GM12801 (cell line): ENCODE measurements around the gene PRRG1.

Experiments
- TF ChIP-seq, protein P1 (sequence below): IDR thresholded peaks from one replicate; pipeline ENCODE4 v1.5.1; 2011; ENCODE audit warnings: control low read depth; ENCODE audit not compliant: insufficient read length; ENCODE audit errors: extremely low read depth

The PRRG1 gene

GRCh38 chrX:37332055-37332454 is 17.1 kb upstream of the PRRG1 start:
- TF ChIP-seq, protein P1, sequence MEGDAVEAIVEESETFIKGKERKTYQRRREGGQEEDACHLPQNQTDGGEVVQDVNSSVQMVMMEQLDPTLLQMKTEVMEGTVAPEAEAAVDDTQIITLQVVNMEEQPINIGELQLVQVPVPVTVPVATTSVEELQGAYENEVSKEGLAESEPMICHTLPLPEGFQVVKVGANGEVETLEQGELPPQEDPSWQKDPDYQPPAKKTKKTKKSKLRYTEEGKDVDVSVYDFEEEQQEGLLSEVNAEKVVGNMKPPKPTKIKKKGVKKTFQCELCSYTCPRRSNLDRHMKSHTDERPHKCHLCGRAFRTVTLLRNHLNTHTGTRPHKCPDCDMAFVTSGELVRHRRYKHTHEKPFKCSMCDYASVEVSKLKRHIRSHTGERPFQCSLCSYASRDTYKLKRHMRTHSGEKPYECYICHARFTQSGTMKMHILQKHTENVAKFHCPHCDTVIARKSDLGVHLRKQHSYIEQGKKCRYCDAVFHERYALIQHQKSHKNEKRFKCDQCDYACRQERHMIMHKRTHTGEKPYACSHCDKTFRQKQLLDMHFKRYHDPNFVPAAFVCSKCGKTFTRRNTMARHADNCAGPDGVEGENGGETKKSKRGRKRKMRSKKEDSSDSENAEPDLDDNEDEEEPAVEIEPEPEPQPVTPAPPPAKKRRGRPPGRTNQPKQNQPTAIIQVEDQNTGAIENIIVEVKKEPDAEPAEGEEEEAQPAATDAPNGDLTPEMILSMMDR: no peak

GRCh38 chrX:37332987-37333658 is 16.0 kb upstream of the PRRG1 start:
- TF ChIP-seq, protein P1: no peak

- TF ChIP-seq, protein P1: no peak
These were observed 1.7 kb upstream of the PRRG1 start for GRCh38 chrX:37347420-37347819.

DNA sequence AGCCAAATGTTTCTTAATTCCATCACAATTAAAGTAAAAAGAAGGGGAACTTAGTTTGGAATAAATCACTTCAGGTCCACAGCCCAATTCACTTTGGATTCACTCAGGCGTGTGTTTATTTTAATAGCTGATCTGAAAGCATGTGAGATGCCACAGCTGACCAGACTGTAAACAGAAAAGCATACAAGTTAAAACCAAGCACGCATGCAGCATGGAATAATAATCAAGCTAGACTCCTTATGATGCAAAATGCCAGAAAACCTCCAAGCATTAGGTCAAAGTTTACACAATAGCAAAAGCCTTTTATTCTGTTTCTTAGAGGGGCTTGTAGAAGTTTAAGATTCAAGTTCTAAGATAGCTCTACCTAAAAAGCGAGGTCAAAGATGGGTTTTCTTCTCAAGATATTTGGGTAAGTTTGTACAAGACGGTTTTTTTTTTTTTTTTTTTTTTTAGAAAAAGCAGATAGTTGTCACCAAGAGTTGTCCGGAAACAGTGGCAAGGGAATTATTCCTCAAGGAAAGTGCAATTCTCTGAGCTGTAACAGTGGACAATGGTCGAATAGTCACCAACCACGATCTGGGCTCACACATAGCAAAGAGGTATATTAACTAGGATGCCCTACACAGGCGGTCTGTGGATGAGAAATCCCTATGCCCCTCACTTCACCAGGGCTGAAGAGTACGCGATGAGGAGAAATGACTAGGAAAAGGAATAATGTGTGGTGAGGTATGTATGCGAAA is 763 bp upstream of the PRRG1 start:
- TF ChIP-seq, protein P1: no peak

- TF ChIP-seq, protein P1: no peak
These were observed 268 bp upstream of the PRRG1 start for GRCh38 chrX:37348971-37349220.

DNA sequence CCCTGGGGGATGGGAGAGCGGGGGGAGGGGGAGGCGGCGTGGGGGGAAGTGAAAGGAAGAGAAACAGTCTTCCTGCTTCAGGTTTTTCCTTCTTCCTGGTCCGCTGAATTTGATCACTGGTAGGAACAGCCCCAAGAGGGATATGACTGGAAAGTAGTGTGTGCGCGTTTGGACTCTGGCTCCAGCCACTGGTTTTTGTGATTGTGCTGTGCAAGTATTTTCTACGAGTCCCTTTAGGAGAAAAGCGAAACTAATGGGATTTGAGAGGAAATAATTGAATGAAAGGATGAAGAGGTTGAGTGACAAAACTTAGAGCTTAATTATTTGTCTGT is 836 bp downstream of the PRRG1 start:
- TF ChIP-seq, protein P1: no peak

GRCh38 chrX:37353646-37354045 is 4.5 kb downstream of the PRRG1 start:
- TF ChIP-seq, protein P1: no peak
